Spinal cord (tissue), 10 donors: ENCODE data around the gene ZNF273. TPM values are rescaled to one million over a fixed set of nuclear protein-coding genes. Genes with fewer than 3 reads are reported as not detected.

ENCODE experiments used
- DNase-seq, 6 donors: peaks; one replicate each; pipeline versions ENCODE4 v3.0.0 to v3.0.0-alpha.2; 2013 to 2015; ENCODE audit warnings: low spot score in 6 of 6, low read depth in 4 of 6
- H3K27ac ChIP-seq: one replicate; pipeline ENCODE4 v1.5.1; 2013; ENCODE audit warnings: low read depth, low read length, control low read depth
- H3K27me3 ChIP-seq: one replicate; pipeline ENCODE4 v1.6.1; 2013; ENCODE audit warnings: low read length; ENCODE audit not compliant: control insufficient read depth, insufficient read depth
- H3K36me3 ChIP-seq: one replicate; pipeline ENCODE4 v1.6.1; 2013; ENCODE audit warnings: low read length; ENCODE audit not compliant: control insufficient read depth, insufficient read depth
- H3K4me1 ChIP-seq: one replicate; pipeline ENCODE4 v1.6.1; 2013; ENCODE audit warnings: low read length; ENCODE audit not compliant: control insufficient read depth, insufficient read depth
- H3K4me3 ChIP-seq: one replicate; pipeline ENCODE4 v1.5.1; 2013; ENCODE audit warnings: low read depth, low read length, control low read depth
- H3K9me3 ChIP-seq: one replicate; pipeline ENCODE4 v1.6.1; 2013; ENCODE audit warnings: low read length; ENCODE audit not compliant: control insufficient read depth, insufficient read depth
- WGBS: methylation state at CpG from one replicate; pipeline ENCODE4 v1.1.5; 2013; ENCODE audit warnings: missing lambda C conversion rate; ENCODE audit not compliant: insufficient coverage; 5-methylcytosine and 5-hydroxymethylcytosine counted together
- polyA plus RNA-seq, 2 donors: library from polyadenylated mRNA; unstranded; fragments of 120-200 nt; gene quantifications; one replicate each; pipeline ENCODE4 v1.2.1, GENCODE V29; 2013; ENCODE audit not compliant: insufficient read length in 2 of 2
- total RNA-seq, 2 donors: library from RNA; depleted of rRNA in 1 of 2; stranded (reverse); fragments of 120-200 nt in 1 of 2; fragments of >200 nt in 1 of 2; gene quantifications; one replicate each; pipeline versions ENCODE4 v1.2.3 to v1.2.4, GENCODE V29; 2013 to 2014
- donor health status: healthy.

Gene ZNF273
- total and polyA plus RNA-seq, 4 donors: 12.2 to 22.7 (median 17.6) TPM

DNA sequence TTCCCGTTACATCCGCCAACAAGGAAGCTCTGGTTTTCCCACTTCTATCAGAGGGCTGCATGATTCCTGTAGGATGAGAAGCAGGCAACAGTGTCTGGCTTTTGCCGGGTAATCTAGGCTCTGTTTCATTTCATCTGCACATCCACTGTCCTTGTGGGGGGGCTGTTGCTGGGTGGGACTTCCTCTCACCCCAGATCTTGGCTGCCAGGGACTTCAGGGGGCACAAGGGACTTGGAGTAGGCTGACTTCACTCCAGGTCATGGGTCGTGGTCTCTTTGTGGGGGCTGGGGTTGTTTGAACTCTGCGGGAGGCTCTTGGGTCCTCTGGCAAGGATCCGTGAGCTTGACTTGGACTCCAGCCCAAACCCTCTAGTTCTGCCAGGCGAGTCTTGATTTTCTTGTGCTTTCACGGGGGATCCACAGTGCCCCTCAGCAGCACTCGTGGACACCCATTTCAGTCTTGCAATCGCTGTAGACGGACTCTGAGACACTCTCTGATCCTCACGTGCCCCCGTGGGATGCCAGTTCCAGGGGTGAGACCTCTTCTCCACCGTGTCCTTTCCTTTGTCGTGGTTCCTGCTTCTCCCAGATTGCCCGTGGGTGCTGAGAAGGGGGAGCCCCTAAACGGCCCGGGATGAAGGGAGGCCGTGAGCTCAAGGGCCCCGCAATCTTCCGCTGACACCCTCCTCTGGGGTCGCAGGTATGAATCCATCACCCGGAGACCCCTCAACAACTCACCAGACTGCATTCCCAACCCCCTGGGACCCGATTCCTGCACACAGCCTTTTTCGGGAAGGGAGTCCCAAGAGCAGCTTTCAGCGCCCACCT is 21.4 kb upstream of the ZNF273 start:
- H3K4me3 ChIP-seq: no peak overlapping the region
- H3K36me3 ChIP-seq: peaks cover 3% of the 10 kb centered on the region
- H3K9me3 ChIP-seq: peaks cover 11% of the 10 kb centered on the region
- H3K27ac ChIP-seq: no peak overlapping the region
- H3K4me1 ChIP-seq: peaks cover 31% of the 10 kb centered on the region
- 80% methylated on average over 24 of the region's 26 CpGs for WGBS
- DNase-seq: no peak
- peaks cover 2% of the 10 kb centered on the region for H3K27me3 ChIP-seq

DNA sequence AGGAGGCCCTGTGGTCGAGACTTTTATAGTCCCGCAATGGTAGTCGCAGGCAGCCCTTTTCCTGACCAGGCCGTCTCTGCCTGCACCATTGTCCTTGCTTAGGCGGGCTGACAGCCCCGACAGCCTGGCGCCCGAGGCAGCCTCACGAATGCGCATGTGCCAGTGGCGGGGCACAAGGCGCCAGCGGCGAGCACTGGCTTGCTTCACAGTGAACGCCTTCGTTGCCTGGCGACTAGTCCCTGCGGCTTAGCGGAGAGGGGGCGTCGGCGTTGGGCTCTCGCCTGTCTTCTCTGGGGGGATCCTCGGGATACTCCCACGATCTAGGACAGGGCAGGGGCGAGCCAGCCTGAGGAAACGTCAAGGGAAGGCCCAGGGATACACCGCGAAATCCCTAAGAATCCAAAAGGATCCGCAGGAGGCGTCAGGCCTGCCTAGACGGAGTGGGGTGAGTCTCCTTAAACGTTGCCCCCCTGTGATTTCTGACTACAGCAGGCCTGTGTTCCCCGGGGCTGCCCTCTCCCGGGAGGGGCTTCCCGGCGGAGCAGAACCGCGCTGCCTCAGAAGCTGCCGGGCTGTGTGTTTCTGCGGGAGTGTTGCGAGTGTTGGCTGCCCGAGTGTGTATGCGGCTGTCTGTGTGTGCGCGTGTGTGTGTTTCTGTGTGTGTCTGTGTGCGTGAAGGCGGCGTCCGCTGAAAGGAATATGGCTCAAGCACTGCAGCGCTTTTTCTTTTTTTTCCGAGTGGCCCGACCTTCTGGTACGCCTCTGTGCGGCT is 20.5 kb upstream of the ZNF273 start:
- Histone ChIP-seq H3K27ac (no peak overlapping the region), H3K4me3 (no peak overlapping the region), H3K9me3 (peaks cover 11% of the 10 kb centered on the region), H3K36me3 (peaks cover 3% of the 10 kb centered on the region), H3K4me1 (peaks cover 24% of the 10 kb centered on the region), H3K27me3 (peaks cover 9% of the 10 kb centered on the region)
- WGBS: 9% methylated on average over 51 of the region's 55 CpGs
- DNase-seq: peak in 3 of 6 donors; percentile 31 to 81 (median 77)

DNA sequence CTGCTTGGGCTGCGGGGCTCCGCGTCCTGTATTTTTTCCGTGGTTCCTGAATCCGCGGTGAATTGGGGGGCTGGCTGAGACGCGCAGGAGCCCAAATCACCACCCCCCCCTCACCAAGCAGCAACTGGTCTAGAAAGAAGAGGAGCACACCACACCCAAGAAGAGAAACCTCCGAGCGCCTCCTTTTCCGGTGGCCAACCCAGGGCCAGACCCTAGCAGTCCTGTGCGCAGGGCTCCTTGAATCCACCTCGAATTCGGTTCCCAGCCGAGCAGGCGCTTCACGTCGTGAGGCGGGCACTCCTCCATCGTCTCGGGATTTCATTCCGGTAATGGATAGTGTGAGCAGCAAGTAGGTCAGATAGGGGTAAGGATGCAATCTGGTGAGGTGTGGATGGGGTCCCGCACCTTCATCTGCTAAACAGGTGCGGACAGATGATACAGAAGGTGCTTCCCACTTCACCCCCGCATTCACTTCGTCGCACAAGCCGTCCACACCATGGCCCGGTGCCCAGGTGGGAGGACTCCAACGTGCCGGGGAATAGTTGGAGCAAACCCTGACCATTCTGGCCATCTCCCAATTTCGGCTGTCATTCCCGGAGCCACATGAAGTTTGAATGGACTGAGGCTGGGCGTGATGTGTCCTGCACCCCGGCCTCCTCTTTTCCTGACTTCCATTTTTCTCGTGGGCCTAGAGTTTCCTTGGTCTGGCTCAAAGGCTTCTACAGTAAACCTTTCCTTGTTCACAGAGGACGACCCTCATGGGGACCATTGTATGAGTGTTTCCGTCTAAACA is 19.8 kb upstream of the ZNF273 start:
- 66% methylated on average over 29 of the region's 38 CpGs for WGBS
- Histone ChIP-seq H3K4me1 (peaks cover 24% of the 10 kb centered on the region), H3K9me3 (peaks cover 11% of the 10 kb centered on the region), H3K27me3 (peaks cover 16% of the 10 kb centered on the region), H3K27ac (no peak overlapping the region), H3K36me3 (peaks cover 3% of the 10 kb centered on the region), H3K4me3 (no peak overlapping the region)
- DNase-seq: no peak

DNA sequence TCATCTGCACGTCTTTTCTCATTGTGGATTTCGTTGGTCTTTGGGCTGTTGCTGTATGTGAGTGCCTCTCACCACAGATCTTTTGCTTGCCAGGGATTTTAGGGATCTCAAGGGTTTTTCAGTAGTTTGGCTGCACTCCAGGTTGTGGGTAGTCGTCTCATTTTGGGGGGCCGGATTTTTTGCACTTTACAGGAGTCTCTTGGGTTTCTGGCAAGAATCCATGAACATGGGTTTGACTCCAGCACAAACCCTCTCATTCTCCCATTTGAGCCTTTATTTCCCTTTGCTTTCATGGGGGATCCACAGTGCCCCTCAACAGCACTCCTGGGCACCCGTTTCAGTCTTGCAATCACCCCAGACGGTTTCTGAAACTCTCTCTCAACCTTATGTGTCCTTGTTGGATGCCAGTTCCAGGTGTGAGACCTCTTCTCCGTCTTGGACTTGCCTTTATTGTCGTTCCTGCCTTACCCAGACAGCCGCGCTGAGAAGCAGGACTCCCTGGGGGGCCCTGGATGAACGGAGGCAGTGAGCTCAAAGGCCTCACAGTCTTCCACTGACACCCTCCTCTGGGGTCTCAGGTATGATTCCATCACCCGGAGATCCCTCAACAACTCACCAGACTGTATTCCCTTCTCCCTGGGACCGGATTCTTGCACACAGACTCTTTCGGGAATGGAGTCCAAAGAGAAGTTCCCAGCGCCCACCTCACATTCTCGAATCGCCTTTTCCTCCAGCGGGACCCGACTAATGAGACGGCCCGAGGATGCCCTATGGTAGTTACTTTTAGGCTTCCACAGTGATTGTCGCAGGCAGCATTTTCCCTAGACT is 18.8 kb upstream of the ZNF273 start:
- 89% methylated on average over 18 of the region's 22 CpGs for WGBS
- DNase-seq: no peak
- Histone ChIP-seq H3K27me3 (peaks cover 25% of the 10 kb centered on the region), H3K4me3 (no peak overlapping the region), H3K27ac (no peak overlapping the region), H3K36me3 (peaks cover 8% of the 10 kb centered on the region), H3K4me1 (peaks cover 34% of the 10 kb centered on the region), H3K9me3 (peaks cover 9% of the 10 kb centered on the region)

DNA sequence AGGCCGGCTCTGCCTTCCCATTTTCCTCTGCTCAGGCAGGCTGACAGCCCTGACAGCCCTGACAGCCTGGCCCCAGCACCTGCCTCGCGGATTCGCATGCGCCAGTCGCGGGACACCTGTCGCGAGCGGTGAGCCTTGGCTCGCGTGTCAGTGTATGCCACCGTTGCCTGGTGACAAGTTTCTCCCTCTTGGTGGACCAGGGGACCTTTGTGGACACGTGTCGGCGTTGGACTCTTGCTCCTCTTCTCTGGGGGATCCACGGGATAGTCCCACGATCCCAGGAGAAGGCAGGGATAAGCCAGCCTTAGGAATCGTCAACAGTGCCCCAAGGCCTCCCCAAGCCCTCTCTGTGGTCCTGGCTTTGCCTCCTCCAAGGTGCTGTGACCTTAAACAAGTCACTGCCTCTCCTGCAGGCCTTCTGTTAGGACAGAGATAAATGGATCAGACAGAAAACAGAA is 18.1 kb upstream of the ZNF273 start:
- Histone ChIP-seq H3K4me1 (peaks cover 40% of the 10 kb centered on the region), H3K4me3 (no peak overlapping the region), H3K9me3 (peaks cover 7% of the 10 kb centered on the region), H3K27me3 (peaks cover 31% of the 10 kb centered on the region), H3K27ac (no peak overlapping the region), H3K36me3 (peaks cover 10% of the 10 kb centered on the region)
- 82% methylated on average over 19 of the region's 19 CpGs for WGBS
- no peak for DNase-seq

DNA sequence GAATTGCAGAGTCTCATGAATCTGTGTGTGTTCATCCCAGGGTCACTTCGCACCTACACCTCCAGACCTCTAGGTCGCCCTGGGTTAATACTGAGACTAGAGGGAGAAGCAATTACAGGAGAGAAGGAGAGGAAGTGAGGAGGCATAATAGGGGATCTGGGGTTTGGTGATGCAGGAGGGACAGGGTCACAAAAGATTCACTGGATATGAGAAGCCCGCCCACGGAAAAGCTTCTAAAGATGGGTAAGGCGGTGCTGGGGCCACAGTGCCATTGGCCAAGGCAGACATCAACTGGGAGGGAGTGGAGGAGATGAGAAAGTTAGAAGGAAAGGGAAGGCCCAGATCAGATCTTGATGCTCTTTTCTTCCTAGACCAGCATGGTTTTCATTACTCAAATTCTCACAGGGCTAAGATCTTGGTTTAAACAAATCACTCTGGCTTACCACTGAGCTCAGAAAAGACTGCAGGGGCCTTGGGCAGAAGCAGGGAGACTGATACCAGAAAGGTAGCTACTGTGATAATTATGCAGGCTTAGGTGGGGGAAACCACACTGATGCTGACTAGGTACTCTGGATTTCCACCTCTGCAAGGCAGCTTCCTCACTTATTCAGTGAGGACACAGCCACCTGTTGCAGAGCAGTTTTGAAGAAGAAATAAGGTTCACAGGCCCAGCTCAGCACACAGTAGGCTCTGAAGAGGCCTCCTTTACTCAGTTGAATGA is 17.4 kb upstream of the ZNF273 start:
- no peak for DNase-seq
- peaks cover 7% of the 10 kb centered on the region for H3K9me3 ChIP-seq
- H3K27me3 ChIP-seq: peaks cover 33% of the 10 kb centered on the region
- peaks cover 42% of the 10 kb centered on the region for H3K4me1 ChIP-seq
- no peak overlapping the region for H3K4me3 ChIP-seq
- WGBS: 86% methylated on average over 3 of the region's 5 CpGs
- H3K27ac ChIP-seq: no peak overlapping the region
- H3K36me3 ChIP-seq: peaks cover 10% of the 10 kb centered on the region

DNA sequence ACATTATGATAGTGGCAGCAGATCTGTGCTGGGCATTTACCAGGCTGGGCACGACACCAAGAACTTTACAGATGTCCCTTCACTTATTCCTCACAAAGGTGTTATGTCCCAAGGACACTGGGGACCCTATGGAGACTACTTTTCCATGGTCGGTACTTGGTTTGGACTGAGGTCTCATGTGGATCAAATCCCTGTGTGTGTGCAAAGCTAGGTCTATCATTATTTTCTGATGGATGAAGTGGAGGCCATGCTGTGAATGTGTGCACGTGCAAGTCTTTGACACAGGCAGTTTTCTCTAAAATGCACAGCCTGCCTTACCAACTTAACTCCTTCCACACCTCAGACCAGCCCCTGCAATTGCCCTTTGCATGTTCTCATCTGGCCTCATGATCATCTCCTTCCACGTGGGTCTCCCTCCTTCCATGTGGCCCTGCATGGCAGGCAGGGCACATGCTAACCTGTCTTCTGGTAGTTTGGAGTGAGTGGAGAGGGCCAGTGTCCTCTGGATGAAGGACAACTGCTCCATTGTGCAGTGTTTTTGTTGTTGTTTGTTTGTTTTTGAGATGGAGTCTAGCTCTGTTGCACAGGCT is 16.0 kb upstream of the ZNF273 start:
- WGBS: 100% methylated on average over 1 of the region's 4 CpGs

DNA sequence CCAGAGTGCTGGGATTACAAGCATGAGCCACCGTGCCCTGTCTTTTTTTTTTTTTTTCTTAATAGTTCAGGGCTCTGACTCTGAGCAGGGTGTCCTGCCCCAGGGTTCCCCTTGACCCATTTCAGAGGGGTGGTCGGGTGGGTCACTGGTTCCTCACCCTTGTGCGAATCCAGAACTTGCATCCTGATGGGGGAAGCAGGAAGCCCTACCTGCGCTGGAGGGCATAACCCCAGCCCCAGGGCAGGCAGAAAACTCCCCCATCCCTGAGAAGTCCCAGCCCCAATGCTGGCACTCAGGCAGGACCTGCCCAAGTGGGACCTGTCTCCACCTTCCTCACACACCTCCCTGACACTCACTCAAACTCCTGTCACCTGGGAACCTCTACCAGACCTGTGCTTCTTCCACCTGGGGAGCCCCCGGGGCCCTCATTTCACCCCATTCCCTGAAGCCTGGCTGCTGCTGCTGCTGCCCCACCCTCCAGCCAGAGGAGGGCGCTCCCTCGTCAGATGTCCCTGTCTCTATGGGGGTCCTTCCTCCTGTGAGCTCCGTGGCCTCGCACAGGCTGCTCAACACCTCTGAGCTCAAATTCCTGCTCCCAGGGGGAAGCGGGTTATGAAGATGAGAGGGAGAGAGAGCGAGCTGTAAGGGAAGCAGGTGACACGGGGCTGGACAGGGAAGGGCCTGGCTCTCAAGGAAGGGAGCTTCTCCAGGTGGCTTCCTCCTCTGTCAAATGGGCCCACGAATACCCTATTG is 15.1 kb upstream of the ZNF273 start:
- Histone ChIP-seq H3K4me1 (peaks cover 29% of the 10 kb centered on the region), H3K4me3 (peak overlapping the region; percentile 4), H3K27me3 (peaks cover 33% of the 10 kb centered on the region), H3K9me3 (peaks cover 3% of the 10 kb centered on the region), H3K27ac (no peak overlapping the region), H3K36me3 (peaks cover 10% of the 10 kb centered on the region)
- WGBS: 30% methylated on average over 9 of the region's 13 CpGs
- DNase-seq: peak in 2 of 6 donors; percentile 20 to 35

More for the DNA sequence above, 16.0 kb upstream of the ZNF273 start:
- Histone ChIP-seq H3K27me3 (peaks cover 33% of the 10 kb centered on the region), H3K9me3 (peaks cover 3% of the 10 kb centered on the region), H3K4me3 (no peak overlapping the region), H3K36me3 (peaks cover 10% of the 10 kb centered on the region), H3K4me1 (peaks cover 38% of the 10 kb centered on the region), H3K27ac (no peak overlapping the region)
- no peak for DNase-seq
